ENCODE measurements around the gene SPRYD7.
"Not testable (repeated sequence)": the region's sequence is repeated elsewhere in the genome, so short reads cannot be mapped to it uniquely, and the experiment has no call there.

Gene SPRYD7

GRCh38 chr13:49933511-49933910, 2.6 kb downstream of the SPRYD7 start:
- no peak overlapping the region for H3K4me3 ChIP-seq (ENCODE audit: low read depth, low read length)
- in situ Hi-C loops (cut with HindIII; ENCODE audit: low sequenced_read_pairs): no loop called here
- no peak for DNase-seq (ENCODE audit: low read depth)
- TF ChIP-seq CTCF (IDR thresholded peaks at IDR 0.05; ENCODE audit: low read depth, low read length, missing control alignments): no peak

- no peak overlapping the region for H3K4me3 ChIP-seq (ENCODE audit: low read depth, low read length)
- in situ Hi-C loops (cut with HindIII; ENCODE audit: low sequenced_read_pairs): no loop called here
- TF ChIP-seq CTCF (IDR thresholded peaks at IDR 0.05; ENCODE audit: low read depth, low read length, missing control alignments): no peak
- DNase-seq (ENCODE audit: low read depth): no peak
Measured at GRCh38 chr13:49932868-49933267, 3.3 kb downstream of the SPRYD7 start.

- no peak for TF ChIP-seq CTCF (IDR thresholded peaks at IDR 0.05; ENCODE audit: low read depth, low read length, missing control alignments)
- DNase-seq (ENCODE audit: low read depth): no peak
- in situ Hi-C loops (cut with HindIII; ENCODE audit: low sequenced_read_pairs): no loop called here
- no peak overlapping the region for H3K4me3 ChIP-seq (ENCODE audit: low read depth, low read length)
Measured at GRCh38 chr13:49932066-49932465, 4.1 kb downstream of the SPRYD7 start.

- in situ Hi-C loops (cut with HindIII; ENCODE audit: low sequenced_read_pairs): no loop called here
- no peak for TF ChIP-seq CTCF (IDR thresholded peaks at IDR 0.05; ENCODE audit: low read depth, low read length, missing control alignments)
- peak; percentile 94 for DNase-seq (ENCODE audit: low read depth)
- no peak overlapping the region for H3K4me3 ChIP-seq (ENCODE audit: low read depth, low read length)
Measured at GRCh38 chr13:49927755-49928154, 8.4 kb downstream of the SPRYD7 start.

- TF ChIP-seq CTCF (IDR thresholded peaks at IDR 0.05; ENCODE audit: low read depth, low read length, missing control alignments): no peak
- H3K4me3 ChIP-seq (ENCODE audit: low read depth, low read length): no peak overlapping the region
- DNase-seq (ENCODE audit: low read depth): no peak
- in situ Hi-C loops (cut with HindIII; ENCODE audit: low sequenced_read_pairs): no loop called here
Measured at GRCh38 chr13:49925881-49926418, 10.2 kb downstream of the SPRYD7 start.

GRCh38 chr13:49922301-49922700, 13.8 kb downstream of the SPRYD7 start:
- DNase-seq (ENCODE audit: low read depth): no peak
- no peak overlapping the region for H3K4me3 ChIP-seq (ENCODE audit: low read depth, low read length)
- in situ Hi-C loops (cut with HindIII; ENCODE audit: low sequenced_read_pairs): no loop called here
- no peak for TF ChIP-seq CTCF (IDR thresholded peaks at IDR 0.05; ENCODE audit: low read depth, low read length, missing control alignments)

GRCh38 chr13:49920969-49921368, 15.2 kb downstream of the SPRYD7 start:
- DNase-seq (ENCODE audit: low read depth); H3K4me3 ChIP-seq (ENCODE audit: low read depth, low read length); in situ Hi-C loops (cut with HindIII; ENCODE audit: low sequenced_read_pairs): not testable (repeated sequence)

- H3K4me3 ChIP-seq (ENCODE audit: low read depth, low read length); DNase-seq (ENCODE audit: low read depth); in situ Hi-C loops (cut with HindIII; ENCODE audit: low sequenced_read_pairs): not testable (repeated sequence)
Measured at GRCh38 chr13:49918106-49918505, 18.0 kb downstream of the SPRYD7 start.

Data from astrocyte of the cerebellum (primary cell).